OCI-LY3 (cell line): ENCODE results near the gene RAD51B.

Experiments
- H2AFZ ChIP-seq: fragments of 200-600, 300-600 bp; shearing (Covaris generic); 2 replicates; pipeline ENCODE4 v1.6.0; 2014; ENCODE audit warnings: antibody characterized with exemption, low read depth, low read length
- H3K27ac ChIP-seq: fragments of 200-600, 300-600 bp; sonication (generic); 2 replicates; pipeline ENCODE4 v1.5.1; 2014; ENCODE audit warnings: mild to moderate bottlenecking, low read length, moderate library complexity, mixed read lengths
- H3K27me3 ChIP-seq: fragments of 200-600, 300-600 bp; sonication (generic); 2 replicates; pipeline ENCODE4 v1.6.1; 2014; ENCODE audit warnings: low read depth, low read length, mixed read lengths
- H3K36me3 ChIP-seq: fragments of 200-600, 300-600 bp; sonication (generic); replicated peaks from 2 replicates; pipeline ENCODE3; 2014; ENCODE audit warnings: low read depth, low read length, mixed read lengths
- H3K4me1 ChIP-seq: fragments of 300-600, 200-600 bp; sonication (generic); 2 replicates; pipeline ENCODE4 v1.6.1; 2014; ENCODE audit warnings: low read length, mixed read lengths
- H3K4me2 ChIP-seq: fragments of 200-600, 300-600 bp; sonication (generic); 2 replicates; pipeline ENCODE4 v1.6.1; 2014; ENCODE audit warnings: low read length, mixed read lengths
- H3K4me3 ChIP-seq: fragments of 300-600, 200-600 bp; sonication (generic); 2 replicates; pipeline ENCODE4 v1.5.1; 2014; ENCODE audit warnings: antibody characterized with exemption, mild to moderate bottlenecking, low read length, moderate library complexity
- H3K79me2 ChIP-seq: fragments of 300-600, 200-600 bp; shearing (Covaris generic); 2 replicates; pipeline ENCODE4 v1.6.1; 2014; ENCODE audit warnings: mild to moderate bottlenecking, low read length, mixed read lengths
- H3K9ac ChIP-seq: fragments of 300-600, 200-600 bp; shearing (Covaris generic); 2 replicates; pipeline ENCODE4 v1.6.0; 2014; ENCODE audit warnings: mild to moderate bottlenecking, low read length, moderate library complexity
- H3K9me3 ChIP-seq: fragments of 200-600, 300-600 bp; shearing (Covaris generic); 2 replicates; pipeline ENCODE4 v1.6.1; 2014; ENCODE audit warnings: low read length, mixed read lengths; ENCODE audit not compliant: insufficient read depth
- H4K20me1 ChIP-seq: fragments of 200-600, 300-600 bp; sonication (generic); 2 replicates; pipeline ENCODE4 v1.6.1; 2016; ENCODE audit warnings: low read length, mixed read lengths; ENCODE audit not compliant: insufficient read depth
- EZH2phosphoT487 ChIP-seq: fragments of 200-600 bp; shearing (Covaris generic); IDR thresholded peaks from 2 replicates; pipeline ENCODE4 v1.6.1; 2018; ENCODE audit warnings: antibody characterized with exemption, mixed run types, low read depth
- TF ChIP-seq, protein P1 (sequence below): fragments of 200-600, 300-600 bp; sonication (generic); IDR thresholded peaks from 2 replicates; pipeline ENCODE4 v1.5.1; 2014; ENCODE audit warnings: antibody characterized with exemption, low read length, low read depth

The RAD51B gene

DNA sequence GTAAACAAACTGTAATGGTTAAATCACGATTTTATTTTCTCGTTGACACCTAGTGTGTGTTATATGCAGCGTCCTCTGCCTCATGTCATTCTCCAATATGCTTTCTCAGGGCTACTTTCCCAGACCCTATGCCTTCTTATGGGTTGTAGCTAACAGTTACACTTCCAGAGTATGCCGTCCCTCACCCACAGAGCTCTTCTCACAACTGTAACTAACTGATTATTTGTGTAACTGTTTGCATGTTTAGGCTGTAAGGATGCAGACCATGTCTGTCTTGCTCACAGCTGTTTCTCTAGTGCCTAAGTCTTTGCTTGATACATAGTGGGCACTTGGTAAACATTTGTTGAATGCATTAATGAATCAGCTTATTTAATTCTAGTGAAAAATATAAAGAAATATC is 555.8 kb downstream of the RAD51B start:
- no peaks in the 10 kb centered on the region for H3K79me2 ChIP-seq
- H3K4me2 ChIP-seq: no peak overlapping the region
- no peak overlapping the region for H3K27ac ChIP-seq

DNA sequence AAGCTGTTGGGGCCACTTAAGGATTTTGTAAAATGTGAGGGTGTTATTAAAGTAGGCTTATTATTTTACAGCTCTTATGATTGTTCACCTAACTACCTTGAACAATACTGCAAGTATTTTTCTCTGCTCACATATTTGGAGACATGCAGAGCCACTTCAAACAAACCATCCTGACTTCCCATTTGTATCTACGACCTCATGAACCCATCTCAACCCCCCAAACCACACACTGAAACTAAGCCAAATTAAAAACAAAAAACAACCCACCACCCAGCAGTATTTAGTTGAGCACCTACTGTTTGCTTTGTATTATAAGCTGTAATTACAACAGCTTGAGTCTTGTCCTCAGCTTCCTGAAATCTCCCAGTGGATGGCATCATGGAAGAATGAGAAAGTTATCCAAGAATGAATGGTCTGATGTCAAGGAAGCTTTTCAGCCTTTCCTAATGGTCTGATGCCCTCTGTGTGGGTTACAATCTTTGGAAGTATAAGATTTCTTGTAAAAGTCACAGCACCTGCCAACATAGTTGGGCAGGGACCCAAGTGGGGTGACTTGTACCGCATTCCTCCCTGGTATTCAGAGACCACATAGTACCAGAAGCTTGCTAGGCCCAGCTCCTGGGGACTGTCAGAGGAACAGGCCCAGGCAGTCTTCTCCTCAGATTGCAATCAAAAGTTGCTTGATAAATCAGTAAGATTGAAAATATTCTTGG is 556.6 kb downstream of the RAD51B start:
- H3K79me2 ChIP-seq: no peaks in the 10 kb centered on the region
- no peaks in the 10 kb centered on the region for H3K9me3 ChIP-seq
- H3K4me3 ChIP-seq: no peak overlapping the region
- no peak overlapping the region for H3K4me2 ChIP-seq
- H2AFZ ChIP-seq: no peak overlapping the region
- H3K27me3 ChIP-seq: no peaks in the 10 kb centered on the region
- no peak for TF ChIP-seq EZH2phosphoT487
- TF ChIP-seq, protein P1, sequence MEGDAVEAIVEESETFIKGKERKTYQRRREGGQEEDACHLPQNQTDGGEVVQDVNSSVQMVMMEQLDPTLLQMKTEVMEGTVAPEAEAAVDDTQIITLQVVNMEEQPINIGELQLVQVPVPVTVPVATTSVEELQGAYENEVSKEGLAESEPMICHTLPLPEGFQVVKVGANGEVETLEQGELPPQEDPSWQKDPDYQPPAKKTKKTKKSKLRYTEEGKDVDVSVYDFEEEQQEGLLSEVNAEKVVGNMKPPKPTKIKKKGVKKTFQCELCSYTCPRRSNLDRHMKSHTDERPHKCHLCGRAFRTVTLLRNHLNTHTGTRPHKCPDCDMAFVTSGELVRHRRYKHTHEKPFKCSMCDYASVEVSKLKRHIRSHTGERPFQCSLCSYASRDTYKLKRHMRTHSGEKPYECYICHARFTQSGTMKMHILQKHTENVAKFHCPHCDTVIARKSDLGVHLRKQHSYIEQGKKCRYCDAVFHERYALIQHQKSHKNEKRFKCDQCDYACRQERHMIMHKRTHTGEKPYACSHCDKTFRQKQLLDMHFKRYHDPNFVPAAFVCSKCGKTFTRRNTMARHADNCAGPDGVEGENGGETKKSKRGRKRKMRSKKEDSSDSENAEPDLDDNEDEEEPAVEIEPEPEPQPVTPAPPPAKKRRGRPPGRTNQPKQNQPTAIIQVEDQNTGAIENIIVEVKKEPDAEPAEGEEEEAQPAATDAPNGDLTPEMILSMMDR: no peak
- peaks cover 25% of the 10 kb centered on the region for H3K4me1 ChIP-seq
- H4K20me1 ChIP-seq: no peaks in the 10 kb centered on the region
- H3K27ac ChIP-seq: no peak overlapping the region
- peaks cover 4% of the 10 kb centered on the region for H3K36me3 ChIP-seq
- H3K9ac ChIP-seq: no peak overlapping the region

More for the DNA sequence above, 555.8 kb downstream of the RAD51B start:
- no peaks in the 10 kb centered on the region for H3K9me3 ChIP-seq
- H2AFZ ChIP-seq: no peak overlapping the region
- no peak overlapping the region for H3K9ac ChIP-seq
- peaks cover 4% of the 10 kb centered on the region for H3K36me3 ChIP-seq
- H4K20me1 ChIP-seq: no peaks in the 10 kb centered on the region
- no peak overlapping the region for H3K4me3 ChIP-seq
- H3K27me3 ChIP-seq: no peaks in the 10 kb centered on the region
- H3K4me1 ChIP-seq: peaks cover 25% of the 10 kb centered on the region
- TF ChIP-seq, protein P1: no peak
- TF ChIP-seq EZH2phosphoT487: no peak

DNA sequence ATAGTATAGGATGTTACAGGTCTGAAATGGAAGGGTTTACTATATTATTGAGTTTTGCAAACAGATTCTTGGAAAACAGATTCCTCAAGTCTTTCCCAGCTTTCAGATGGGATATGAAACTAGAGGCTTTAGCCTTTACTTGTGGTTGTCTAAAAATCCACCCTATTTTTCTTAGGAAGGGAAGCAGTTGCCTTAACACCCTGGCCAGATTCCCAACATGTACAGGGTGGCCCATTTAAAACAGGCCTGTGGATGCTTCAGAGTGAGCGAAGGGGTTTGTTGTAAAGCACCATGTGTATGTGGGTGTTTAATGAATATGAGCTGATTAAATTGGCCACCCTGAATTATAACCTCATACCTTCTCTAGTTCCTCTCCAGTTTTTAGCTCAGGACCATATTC is 557.4 kb downstream of the RAD51B start:
- no peaks in the 10 kb centered on the region for H3K9me3 ChIP-seq
- H3K4me1 ChIP-seq: peaks cover 25% of the 10 kb centered on the region
- H3K4me3 ChIP-seq: peak overlapping the region; percentile 31; the same call in 1 of the 2 replicates
- peak overlapping the region; percentile 60 for H3K4me2 ChIP-seq
- TF ChIP-seq EZH2phosphoT487: no peak
- TF ChIP-seq, protein P1: no peak
- no peak overlapping the region for H3K27ac ChIP-seq
- no peak overlapping the region for H3K9ac ChIP-seq
- peak overlapping the region; percentile 80; the same call in 1 of the 2 replicates for H2AFZ ChIP-seq
- peaks cover 4% of the 10 kb centered on the region for H3K36me3 ChIP-seq
- no peaks in the 10 kb centered on the region for H3K27me3 ChIP-seq
- H3K79me2 ChIP-seq: no peaks in the 10 kb centered on the region
- no peaks in the 10 kb centered on the region for H4K20me1 ChIP-seq

GRCh38 chr14:68377459-68377858 is 557.9 kb downstream of the RAD51B start:
- Histone ChIP-seq H3K36me3 (peaks cover 4% of the 10 kb centered on the region), H3K4me1 (peaks cover 25% of the 10 kb centered on the region), H3K27me3 (no peaks in the 10 kb centered on the region), H3K4me2 (peak overlapping the region; percentile 60), H3K4me3 (peak overlapping the region; percentile 31), H4K20me1 (no peaks in the 10 kb centered on the region), H3K9me3 (no peaks in the 10 kb centered on the region), H3K79me2 (no peaks in the 10 kb centered on the region), H3K27ac (no peak overlapping the region), H2AFZ (peak overlapping the region; percentile 80; the same call in 1 of the 2 replicates), H3K9ac (no peak overlapping the region; the same call in 1 of the 2 replicates)
- TF ChIP-seq EZH2phosphoT487: no peak
- TF ChIP-seq, protein P1: no peak
